ENCODE measurements around the gene FUT2.

DNA sequence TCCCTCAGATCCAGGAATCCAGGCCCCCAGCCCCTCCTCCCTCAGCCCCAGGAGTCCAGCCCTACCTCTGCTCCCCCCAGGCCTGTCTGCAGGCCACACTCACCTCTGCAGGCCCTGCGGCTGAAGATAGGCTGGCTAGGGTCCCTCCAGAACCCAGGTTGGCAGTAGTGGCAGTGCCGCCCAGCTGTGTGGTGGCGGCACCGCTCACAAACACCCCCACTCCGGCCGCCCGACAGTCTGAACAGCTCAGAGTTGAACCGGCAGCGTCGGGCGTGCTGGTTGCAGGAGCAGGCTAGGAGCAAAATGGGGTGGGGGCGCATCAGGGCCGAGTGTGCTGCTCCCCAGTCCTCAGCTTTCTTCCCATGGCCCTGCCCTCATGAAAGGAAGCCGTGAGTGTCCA is 31.3 kb upstream of the FUT2 start:
- TF ChIP-seq POLR2A (IDR thresholded peaks at IDR 0.05; ENCODE audit: low read length): no peak
- no peak for TF ChIP-seq GATA1 (IDR thresholded peaks at IDR 0.05; ENCODE audit: low read depth, low read length)

All from erythroblast (primary cell).